GM19468 (cell line): ENCODE data around the gene MYLK2.

Experiments
- ATAC-seq: cut with Tn5 transposase; IDR thresholded peaks from one replicate; pipeline ENCODE4 v1.9.1; 2021; ENCODE audit warnings: mild to moderate bottlenecking, moderate library complexity, moderate number of reproducible peaks; ENCODE audit not compliant: unreplicated experiment; ENCODE audit errors: extremely low read depth

MYLK2 gene

DNA sequence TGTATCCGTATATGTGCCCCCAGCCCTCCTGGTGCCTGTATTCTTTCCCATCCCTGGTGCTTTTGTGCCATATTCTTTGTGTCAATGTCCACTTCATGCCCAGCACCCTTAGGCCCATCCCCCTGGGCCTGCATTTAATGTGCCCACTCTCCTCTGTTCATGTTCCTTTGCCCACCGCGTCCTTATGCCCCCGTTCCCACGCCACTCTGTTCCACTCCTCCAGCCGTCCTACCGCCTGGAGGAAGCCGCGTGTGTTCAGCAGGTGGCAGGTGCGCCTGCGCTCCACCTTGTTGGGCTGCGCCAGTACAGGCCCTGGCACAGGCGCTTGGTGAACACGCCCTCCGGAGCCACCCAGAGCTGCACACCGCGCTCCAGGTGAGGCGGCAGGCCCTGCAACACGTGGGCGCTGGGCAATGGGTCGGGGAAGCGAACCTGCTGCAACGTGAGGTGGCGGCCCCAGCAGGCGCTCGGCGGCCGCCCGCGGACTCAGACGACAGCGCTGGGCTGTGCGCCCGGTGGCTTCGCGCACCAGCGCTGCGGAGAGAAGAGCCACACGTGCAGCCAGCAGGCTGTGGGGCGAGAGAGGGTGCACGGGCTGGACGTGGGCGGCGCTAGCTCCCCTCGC is 30.3 kb downstream of the MYLK2 start:
- no peak for ATAC-seq

GRCh38 chr20:31851240-31851955 is 32.2 kb downstream of the MYLK2 start:
- no peak for ATAC-seq

DNA sequence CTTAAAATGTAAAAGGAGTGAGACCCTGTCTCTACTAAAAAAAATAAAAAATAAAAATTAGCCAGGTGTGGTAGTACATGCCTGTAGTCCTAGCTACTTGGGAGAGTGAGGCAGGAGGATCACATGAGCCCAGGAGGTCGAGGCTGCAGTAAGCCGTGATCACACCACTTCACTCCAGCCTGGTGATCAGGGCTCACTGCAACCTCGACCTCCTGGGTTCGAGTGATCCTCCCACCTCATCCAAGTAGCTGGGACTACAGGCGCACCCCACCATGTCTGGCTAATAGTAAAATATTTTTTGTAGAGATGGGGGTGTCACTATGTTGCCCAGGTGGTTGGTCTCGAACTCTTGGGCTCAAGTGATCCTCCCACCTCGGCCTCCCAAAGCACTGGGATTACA is 34.3 kb downstream of the MYLK2 start:
- ATAC-seq, result no peak

GRCh38 chr20:31856516-31856915 is 37.4 kb downstream of the MYLK2 start:
- no peak for ATAC-seq

DNA sequence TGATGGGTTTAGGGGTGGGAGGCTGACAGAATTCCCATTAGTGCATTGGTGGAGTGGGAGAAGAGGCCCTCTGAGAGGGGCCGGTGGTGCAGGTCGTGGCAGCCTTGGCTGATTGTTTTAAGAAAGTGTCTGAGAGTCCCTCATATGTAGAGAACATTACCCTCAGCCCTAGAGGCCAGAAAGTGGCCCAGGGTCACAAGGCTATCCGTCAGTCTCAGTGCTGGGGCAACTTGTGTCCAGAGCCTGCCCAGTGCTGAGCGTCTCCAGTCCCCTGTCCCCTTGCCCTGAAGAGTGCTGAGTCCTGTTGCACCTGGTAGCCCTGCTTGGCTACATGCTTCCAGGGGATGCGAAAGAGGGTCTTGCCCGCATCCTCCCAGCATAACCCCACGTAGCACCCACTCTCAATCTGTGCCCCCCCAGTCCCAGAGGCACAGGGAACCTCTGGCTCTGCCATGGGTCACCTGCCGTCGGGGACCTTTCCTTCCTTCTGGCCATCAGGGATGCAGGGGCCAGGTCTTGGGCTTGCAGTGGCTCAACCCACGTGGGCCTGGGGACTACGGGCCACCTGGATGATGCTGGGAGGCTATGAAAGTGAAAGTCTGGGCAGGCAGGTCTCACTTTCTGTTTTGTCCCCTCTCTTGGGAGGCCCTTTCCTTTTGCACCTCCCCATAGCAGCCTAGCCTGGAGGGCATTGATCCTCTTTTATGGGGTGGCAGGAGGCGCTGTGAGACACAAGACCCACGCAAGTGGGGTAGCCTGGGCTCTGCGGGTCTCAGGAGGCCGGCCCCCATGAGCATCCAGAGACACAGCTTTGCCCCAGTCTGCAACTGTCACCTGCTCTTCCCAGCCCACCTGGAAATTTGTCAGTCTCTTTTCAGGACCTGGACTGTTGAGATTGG is 39.0 kb downstream of the MYLK2 start:
- peak; percentile 35 for ATAC-seq

DNA sequence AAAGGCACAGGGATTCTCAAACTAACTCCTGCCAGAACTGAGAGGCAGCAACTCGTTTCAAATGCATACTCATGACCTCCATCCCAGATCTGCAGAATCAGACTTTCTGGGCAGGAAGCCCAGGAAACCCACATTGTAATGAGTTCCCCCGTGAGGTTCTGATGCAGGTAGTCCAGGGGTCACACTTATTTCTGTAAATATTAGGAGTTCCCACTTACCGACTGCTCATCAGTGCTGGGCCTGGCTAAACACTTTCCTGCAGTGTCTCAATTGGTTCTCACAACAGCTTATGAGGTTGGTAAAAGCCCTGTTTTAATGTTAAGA is 39.6 kb downstream of the MYLK2 start:
- no peak for ATAC-seq

DNA sequence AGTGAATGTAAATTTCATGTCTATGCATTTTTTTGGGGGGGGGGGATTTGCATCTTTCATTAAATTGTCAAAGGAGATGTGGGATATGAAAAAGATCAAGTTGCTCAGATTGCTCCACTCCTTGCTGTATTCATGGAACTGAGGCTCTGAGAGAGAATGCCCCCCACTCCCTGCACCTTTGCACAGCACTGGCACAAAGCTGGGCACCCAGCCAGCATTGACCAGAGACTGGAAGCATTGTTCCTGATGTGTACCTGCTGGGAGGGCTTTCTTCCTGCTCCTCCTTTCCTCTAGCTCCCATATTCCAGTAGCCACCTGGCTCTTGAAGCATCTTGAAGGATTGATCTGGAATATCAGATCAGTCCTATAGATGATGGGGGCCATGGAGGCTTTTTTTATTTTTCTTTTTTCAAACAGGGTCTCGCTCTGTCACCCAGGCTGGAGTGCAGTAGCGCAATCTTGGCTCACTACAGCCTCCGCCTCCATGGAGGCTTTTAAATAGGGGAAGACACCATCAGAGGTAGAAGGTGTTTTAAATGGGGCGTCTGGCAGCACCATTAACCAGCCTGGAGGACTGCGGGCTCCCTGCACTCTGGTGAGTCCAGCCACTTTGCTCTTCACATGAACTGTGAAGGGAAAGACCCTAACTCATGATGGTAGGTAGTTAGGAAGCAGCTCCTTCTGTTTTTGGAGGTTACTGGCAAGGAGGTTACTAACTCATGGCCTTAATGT is 40.3 kb downstream of the MYLK2 start:
- ATAC-seq, result no peak

- ATAC-seq, result no peak
Observed at GRCh38 chr20:31859998-31860380, 40.8 kb downstream of the MYLK2 start.

- ATAC-seq, result no peak
Observed at GRCh38 chr20:31860390-31861134, 41.4 kb downstream of the MYLK2 start.

DNA sequence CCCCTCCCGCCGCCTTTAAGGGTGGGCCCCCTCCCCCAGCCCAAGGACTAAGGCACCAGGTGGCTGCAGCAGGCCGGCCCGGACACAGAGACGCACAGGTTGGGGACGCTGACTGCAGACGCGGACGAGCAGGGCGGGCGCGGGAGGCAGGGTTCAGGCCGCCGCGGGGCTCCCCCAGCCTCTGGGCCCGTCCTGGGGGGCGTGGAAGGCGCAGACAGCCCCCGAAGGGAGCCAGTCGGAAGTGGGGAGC is 41.9 kb downstream of the MYLK2 start:
- no peak for ATAC-seq

- no peak for ATAC-seq
Observed at GRCh38 chr20:31861385-31862156, 42.4 kb downstream of the MYLK2 start.

GRCh38 chr20:31862157-31862470 is 43.0 kb downstream of the MYLK2 start:
- no peak for ATAC-seq

GRCh38 chr20:31862506-31862905 is 43.4 kb downstream of the MYLK2 start:
- no peak for ATAC-seq

- no peak for ATAC-seq
Observed at GRCh38 chr20:31863296-31864085, 44.3 kb downstream of the MYLK2 start.

- no peak for ATAC-seq
Observed at GRCh38 chr20:31864521-31865400, 45.6 kb downstream of the MYLK2 start.

GRCh38 chr20:31866221-31866620 is 47.1 kb downstream of the MYLK2 start:
- no peak for ATAC-seq

- ATAC-seq, result no peak
Observed at GRCh38 chr20:31868853-31869672, 49.9 kb downstream of the MYLK2 start.
